ENCODE results near the gene SACS. TPM values are rescaled to one million over a fixed set of nuclear protein-coding genes. Genes with fewer than 3 reads are reported as not detected.

SACS gene
- total and polyA plus RNA-seq, 2 of the 4 experiments (the other 2 are of a cell fraction), result 14.7 to 121 TPM

DNA sequence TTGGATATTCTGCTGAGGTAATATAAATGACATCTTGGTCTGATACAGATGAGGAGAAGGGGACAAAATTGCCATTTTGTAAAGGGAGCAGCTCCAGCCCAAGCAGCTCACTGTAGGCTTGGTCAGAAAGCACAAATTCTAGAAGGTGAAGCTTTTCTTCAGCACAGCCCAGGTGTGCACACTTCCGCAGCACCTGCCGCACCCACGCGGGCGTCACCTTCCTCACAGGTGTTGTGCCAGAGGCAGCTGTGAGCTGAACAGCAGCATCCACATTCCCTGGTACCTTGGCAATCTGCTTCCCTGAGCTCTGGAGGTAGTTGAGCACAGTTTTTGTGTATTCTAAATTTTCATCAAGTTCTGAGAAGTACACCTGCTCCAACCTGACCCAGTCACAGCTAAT is 79.0 kb downstream of the SACS start:
- Histone ChIP-seq H3K23ac (ENCODE audit: low read depth, low read length) (no peak overlapping the region), H3K79me1 (ENCODE audit: low read depth in 1 of 2, low read length in 2 of 2) (peaks cover 41 to 63% of the 10 kb centered on the region in 2 experiments), H2BK15ac (ENCODE audit: low read depth, low read length) (no peak overlapping the region), H3K4me3 (ENCODE audit: insufficient read depth, low read depth, low read length) (no peak overlapping the region), H2AFZ (replicated peaks; ENCODE audit: low read length, poor library complexity) (no peak overlapping the region), H3K9me3 (ENCODE audit: control insufficient read depth, insufficient read depth, low read length) (no peaks in the 10 kb centered on the region), H2AK9ac (replicated peaks; ENCODE audit: low read depth, low read length, poor library complexity) (no peak overlapping the region), H3K56ac (ENCODE audit: extremely low read depth, insufficient read depth, low read length) (no peak overlapping the region), H4K5ac (ENCODE audit: low read depth, low read length) (no peak overlapping the region), H3K14ac (replicated peaks; ENCODE audit: low read depth, low read length) (no peak overlapping the region), H3K9ac (ENCODE audit: low read depth, low read length) (no peak overlapping the region), H3K4me1 (ENCODE audit: control insufficient read depth, insufficient read depth, low read length) (peaks cover 13% of the 10 kb centered on the region), H4K20me1 (ENCODE audit: insufficient read depth, low read length) (peaks cover 6% of the 10 kb centered on the region; the same call in 1 of the 2 replicates), H2BK5ac (ENCODE audit: low read depth, low read length, poor library complexity, severe bottlenecking) (no peak overlapping the region), H3K4me2 (ENCODE audit: low read depth, low read length) (no peak overlapping the region), H3K27ac (ENCODE audit: insufficient read depth, low read length) (no peak overlapping the region), H2BK120ac (ENCODE audit: low read depth, low read length) (no peak overlapping the region), H3K18ac (ENCODE audit: low read depth, low read length) (no peak overlapping the region), H4K91ac (ENCODE audit: insufficient read depth, low read depth, low read length) (no peak overlapping the region), H3K9me1 (ENCODE audit: insufficient read depth, low read length) (peaks cover 5% of the 10 kb centered on the region; the same call in 1 of the 2 replicates), H3K4ac (ENCODE audit: low read depth, low read length) (no peak overlapping the region), H3K36me3 (ENCODE audit: control insufficient read depth, insufficient read depth, low read length) (peaks cover 48% of the 10 kb centered on the region), H3K27me3 (ENCODE audit: control insufficient read depth, insufficient read depth, low read length) (no peaks in the 10 kb centered on the region), H2BK20ac (ENCODE audit: low read depth, low read length) (no peak overlapping the region), H2AK5ac (ENCODE audit: low read depth, low read length) (no peak overlapping the region), H4K8ac (ENCODE audit: low read depth in 2 of 2, low read length in 2 of 2) (no peak overlapping the region)
- ChIA-PET CTCF (no interaction called here), POLR2A (ENCODE audit: unreplicated experiment) (no interaction called here)
- WGBS, 2 experiments (ENCODE audit: extremely low coverage in 2 of 2, insufficient read length in 1 of 2), result 94% methylated on average over 5 of the region's 5 CpGs; no CpG with 5 or more reads in 1 of the 2 experiments
- in situ Hi-C loops (cut with MboI; ENCODE audit: low sequenced_read_pairs), result loop anchor here (25.0 kb wide), 1 partner anchor 533 kb away; the partner anchor contains the start of genes C1QTNF9B and MIPEP
- intact Hi-C loops (cut with micrococcal nuclease), result no loop called here
- no peak for TF ChIP-seq CEBPB (IDR thresholded peaks at IDR 0.05; ENCODE audit: low read depth, low read length)
- TF ChIP-seq BHLHE40 (IDR thresholded peaks at IDR 0.05; ENCODE audit: low read depth, low read length), result no peak
- ATAC-seq (ENCODE audit: low read depth), result no peak
- dilution Hi-C loops (cut with HindIII; ENCODE audit: low sequenced_read_pairs, unreplicated experiment), result no loop called here
- no peak for DNase-seq
- BruUV-seq (replicated peaks), result no TSS peak

Measured in IMR-90 (cell line).